Endodermal cell (in vitro differentiated cells): ENCODE data around the gene IL31. TPM values are rescaled to one million over a fixed set of nuclear protein-coding genes. Genes with fewer than 3 reads are reported as not detected.

ENCODE experiments used
- DNase-seq: peaks from one replicate; pipeline ENCODE4 v3.0.0-alpha.2; 2017
- H3K27ac ChIP-seq: 2 replicates; pipeline ENCODE4 v1.5.1; 2013; ENCODE audit warnings: mild to moderate bottlenecking, low read depth, low read length, moderate library complexity
- H3K27me3 ChIP-seq: 2 replicates; pipeline ENCODE4 v1.6.1; 2013; ENCODE audit warnings: mild to moderate bottlenecking, low read length, moderate library complexity; ENCODE audit not compliant: insufficient read depth, control insufficient read depth, poor library complexity, severe bottlenecking
- H3K36me3 ChIP-seq: 2 replicates; pipeline ENCODE4 v1.7.0; 2013; ENCODE audit warnings: mild to moderate bottlenecking, low read length, moderate library complexity; ENCODE audit not compliant: control insufficient read depth, insufficient read depth
- H3K4me1 ChIP-seq: one replicate; pipeline ENCODE4 v1.7.0; 2013; ENCODE audit warnings: low read length; ENCODE audit not compliant: control insufficient read depth, insufficient read depth
- H3K4me3 ChIP-seq: 2 replicates; pipeline ENCODE4 v1.5.1; 2013; ENCODE audit warnings: mild to moderate bottlenecking, low read length, moderate library complexity
- H3K9ac ChIP-seq: 2 replicates; pipeline ENCODE4 v1.6.1; 2013; ENCODE audit warnings: mild to moderate bottlenecking, low read length, moderate library complexity; ENCODE audit not compliant: poor library complexity, severe bottlenecking; ENCODE audit errors: extremely low read depth
- H3K9me3 ChIP-seq: 2 replicates; pipeline ENCODE4 v1.6.1; 2013; ENCODE audit warnings: mild to moderate bottlenecking, low read length, moderate library complexity; ENCODE audit not compliant: control insufficient read depth
- H3K27ac Mint-ChIP-seq: 2 replicates; pipeline ENCODE4 v1.8.0; 2020; ENCODE audit warnings: mixed read lengths
- H3K27me3 Mint-ChIP-seq: 2 replicates; pipeline ENCODE4 v1.8.0; 2021; ENCODE audit warnings: mild to moderate bottlenecking, mixed read lengths; ENCODE audit not compliant: insufficient read depth
- H3K36me3 Mint-ChIP-seq: 2 replicates; pipeline ENCODE4 v1.8.0; 2020; ENCODE audit warnings: low read depth, mixed read lengths
- H3K4me1 Mint-ChIP-seq: 2 replicates; pipeline ENCODE4 v1.8.0; 2020; ENCODE audit warnings: mixed read lengths
- H3K4me3 Mint-ChIP-seq: 2 replicates; pipeline ENCODE4 v1.8.0; 2020; ENCODE audit warnings: mild to moderate bottlenecking, moderate library complexity, mixed read lengths
- H3K9me3 Mint-ChIP-seq: 2 replicates; pipeline ENCODE4 v1.8.0; 2020; ENCODE audit warnings: mild to moderate bottlenecking, mixed read lengths
- CTCF ChIP-seq: fragments of 200-600 bp; sonication (generic); conservative IDR thresholded peaks from 2 replicates; pipeline ENCODE4 v1.5.0; 2021; ENCODE audit warnings: antibody characterized with exemption, mild to moderate bottlenecking
- WGBS, 2 experiments: methylation state at CpG; one replicate each; pipeline versions ENCODE4 v1.1.5 to v1.1.7; 2013; ENCODE audit warnings: missing lambda C conversion rate in 2 of 2, mixed read lengths in 1 of 2; ENCODE audit not compliant: insufficient coverage in 1 of 2, insufficient read length in 1 of 2; 5-methylcytosine and 5-hydroxymethylcytosine counted together
- total RNA-seq, 2 donors: library from RNA; stranded (reverse); fragmentation: NEBNext Ultra II Directional in 1 of 2; extraction: Animal tissue kit (Norgen Biotek cat#: 25700) in 1 of 2; gene quantifications; 2 replicates in 1 of 2; 3 replicates in 1 of 2; pipeline ENCODE4 v1.2.1, GENCODE V29; 2021

Gene IL31
- total RNA-seq, 2 donors from 2014 or later: not detected

GRCh38 chr12:122128481-122128880 is 45.5 kb downstream of the IL31 start:
- WGBS, 2 experiments: 79 to 94% methylated on average over 2 to 5 of the region's 5 CpGs
- TF ChIP-seq CTCF: no peak

GRCh38 chr12:122127839-122128238 is 46.2 kb downstream of the IL31 start:
- Histone ChIP-seq H3K4me1 (no peaks in the 10 kb centered on the region), H3K9me3 (no peaks in the 10 kb centered on the region), H3K36me3 (peaks cover 8% of the 10 kb centered on the region), H3K27me3 (no peaks in the 10 kb centered on the region), H3K27ac (no peak overlapping the region), H3K9ac (no peak overlapping the region), H3K4me3 (no peak overlapping the region)
- TF ChIP-seq CTCF: no peak
- whole genome bisulfite sequencing, 2 experiments: 90 to 98% methylated on average over 12 to 13 of the region's 13 CpGs
- DNase-seq: no peak
- Mint-ChIP-seq H3K9me3 (no peaks in the 10 kb centered on the region), H3K27me3 (no peaks in the 10 kb centered on the region), H3K4me3 (no peak overlapping the region), H3K4me1 (peaks cover 6% of the 10 kb centered on the region), H3K27ac (no peak overlapping the region), H3K36me3 (peaks cover 14% of the 10 kb centered on the region)

More at GRCh38 chr12:122128481-122128880, 45.5 kb downstream of the IL31 start:
- Histone ChIP-seq H3K36me3 (peaks cover 11% of the 10 kb centered on the region), H3K27me3 (no peaks in the 10 kb centered on the region), H3K4me3 (no peak overlapping the region), H3K9ac (no peak overlapping the region), H3K4me1 (no peaks in the 10 kb centered on the region), H3K9me3 (no peaks in the 10 kb centered on the region), H3K27ac (no peak overlapping the region)
- Mint-ChIP-seq H3K27ac (no peak overlapping the region), H3K9me3 (no peaks in the 10 kb centered on the region), H3K4me3 (no peak overlapping the region), H3K36me3 (peaks cover 18% of the 10 kb centered on the region), H3K27me3 (no peaks in the 10 kb centered on the region), H3K4me1 (peaks cover 2% of the 10 kb centered on the region)
- DNase-seq: no peak

- no peak overlapping the region for H3K4me3 Mint-ChIP-seq
- 94 to 95% methylated on average over 12 to 15 of the region's 15 CpGs for WGBS, 2 experiments
- peak; percentile 73 for DNase-seq
- Histone ChIP-seq H3K4me1 (no peaks in the 10 kb centered on the region), H3K27ac (no peak overlapping the region), H3K9me3 (no peaks in the 10 kb centered on the region), H3K27me3 (no peaks in the 10 kb centered on the region), H3K9ac (no peak overlapping the region), H3K36me3 (peaks cover 8% of the 10 kb centered on the region), H3K4me3 (no peak overlapping the region)
- peak overlapping the region; percentile 63 for H3K27ac Mint-ChIP-seq
- H3K27me3 Mint-ChIP-seq: no peaks in the 10 kb centered on the region
- peaks cover 6% of the 10 kb centered on the region for H3K4me1 Mint-ChIP-seq
- no peaks in the 10 kb centered on the region for H3K9me3 Mint-ChIP-seq
- peaks cover 12% of the 10 kb centered on the region for H3K36me3 Mint-ChIP-seq
- peak; percentile 46 for TF ChIP-seq CTCF
Observed at GRCh38 chr12:122126713-122127597, 47.1 kb downstream of the IL31 start.
